Measurements from ENCODE around the gene LIMK1. TPM values are rescaled to one million over a fixed set of nuclear protein-coding genes. Genes with fewer than 3 reads are reported as not detected.

The LIMK1 gene
- polyA plus RNA-seq, 2 of the 4 experiments (the other 2 are of a cell fraction), result 17.6 to 28.9 TPM

DNA sequence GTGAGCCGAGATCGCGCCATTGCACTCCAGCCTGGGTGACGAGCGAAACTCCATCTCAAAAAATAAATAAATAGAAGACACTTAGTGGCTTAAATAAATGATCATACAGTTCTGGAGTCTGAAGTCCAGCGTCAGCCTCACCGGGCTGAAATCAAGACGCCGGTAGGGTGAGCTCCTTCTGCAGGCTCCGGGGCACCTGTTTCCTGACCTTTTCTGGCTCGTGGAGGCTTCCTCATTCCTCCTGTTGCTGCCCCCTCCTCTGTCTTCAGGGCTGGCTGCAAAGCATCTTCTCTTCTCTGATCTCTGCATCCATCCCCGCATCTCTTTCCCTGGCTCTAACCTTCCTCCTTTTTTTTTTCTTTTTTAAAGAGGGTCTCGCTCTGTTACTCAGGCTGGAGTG is 32.8 kb downstream of the LIMK1 start (continued):
- TF ChIP-seq PHF8 (IDR thresholded peaks at IDR 0.05; ENCODE audit: borderline replicate concordance, low read depth) (no peak), ZSCAN20 (CRISPR knock-in tag; IDR thresholded peaks at IDR 0.05) (no peak)

DNA sequence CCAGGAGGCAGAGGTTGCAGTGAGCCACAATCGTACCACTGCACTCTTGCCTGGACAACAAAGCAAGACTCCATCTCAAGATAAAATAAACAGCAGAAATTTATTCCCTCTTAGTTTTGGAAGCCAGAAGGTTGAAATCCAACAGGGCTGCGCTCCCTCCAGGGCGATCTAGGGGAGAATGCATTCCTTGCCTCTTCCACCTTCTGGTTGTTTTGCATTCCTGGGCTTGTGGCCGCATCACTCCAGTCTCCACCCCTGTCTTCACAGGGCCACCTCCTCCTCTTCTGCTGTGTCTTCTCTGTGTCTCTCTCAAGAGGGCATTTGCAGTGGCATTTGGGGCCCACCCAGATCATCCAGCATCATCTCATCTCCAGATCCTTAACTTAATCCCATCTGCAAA is 36.2 kb downstream of the LIMK1 start:
- ChIA-PET CTCF (interaction anchor here (0.6 to 1.6 kb wide), 3 partner anchors 11 to 52 kb away, joined by 3 to 4 read pairs (median 3); no protein-coding TSS in a partner anchor), POLR2A (no interaction called here)
- H3K9me3 ChIP-seq, result no peaks in the 10 kb centered on the region
- ATAC-seq, result no peak
- H3K4me1 ChIP-seq, result no peaks in the 10 kb centered on the region
- TF ChIP-seq NFE2L2 (conservative IDR thresholded peaks at IDR 0.05; ENCODE audit: low read length) (no peak), CHD2 (IDR thresholded peaks at IDR 0.05; ENCODE audit: low read length, partially characterized antibody) (no peak), SMC3 (IDR thresholded peaks at IDR 0.05) (no peak), TP53 (CRISPR knock-in tag; IDR thresholded peaks at IDR 0.05) (no peak), MYC (IDR thresholded peaks at IDR 0.05; ENCODE audit: borderline replicate concordance, low read length) (no peak), RARB (CRISPR knock-in tag; IDR thresholded peaks at IDR 0.05) (no peak), POLR2A (IDR thresholded peaks at IDR 0.05; ENCODE audit: low read length) (no peak), EHF (CRISPR knock-in tag; IDR thresholded peaks at IDR 0.05) (no peak), NR3C1 (IDR thresholded peaks at IDR 0.05) (no peak), POLR2AphosphoS2 (conservative IDR thresholded peaks at IDR 0.05; ENCODE audit: low read length) (no peak), MAFK (IDR thresholded peaks at IDR 0.05; ENCODE audit: partially characterized antibody) (no peak), JUNB (IDR thresholded peaks at IDR 0.05) (no peak), ZC3H11A (IDR thresholded peaks at IDR 0.05) (no peak)
- TF ChIP-seq, protein P1, sequence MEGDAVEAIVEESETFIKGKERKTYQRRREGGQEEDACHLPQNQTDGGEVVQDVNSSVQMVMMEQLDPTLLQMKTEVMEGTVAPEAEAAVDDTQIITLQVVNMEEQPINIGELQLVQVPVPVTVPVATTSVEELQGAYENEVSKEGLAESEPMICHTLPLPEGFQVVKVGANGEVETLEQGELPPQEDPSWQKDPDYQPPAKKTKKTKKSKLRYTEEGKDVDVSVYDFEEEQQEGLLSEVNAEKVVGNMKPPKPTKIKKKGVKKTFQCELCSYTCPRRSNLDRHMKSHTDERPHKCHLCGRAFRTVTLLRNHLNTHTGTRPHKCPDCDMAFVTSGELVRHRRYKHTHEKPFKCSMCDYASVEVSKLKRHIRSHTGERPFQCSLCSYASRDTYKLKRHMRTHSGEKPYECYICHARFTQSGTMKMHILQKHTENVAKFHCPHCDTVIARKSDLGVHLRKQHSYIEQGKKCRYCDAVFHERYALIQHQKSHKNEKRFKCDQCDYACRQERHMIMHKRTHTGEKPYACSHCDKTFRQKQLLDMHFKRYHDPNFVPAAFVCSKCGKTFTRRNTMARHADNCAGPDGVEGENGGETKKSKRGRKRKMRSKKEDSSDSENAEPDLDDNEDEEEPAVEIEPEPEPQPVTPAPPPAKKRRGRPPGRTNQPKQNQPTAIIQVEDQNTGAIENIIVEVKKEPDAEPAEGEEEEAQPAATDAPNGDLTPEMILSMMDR (IDR thresholded peaks at IDR 0.05), result no peak
- TF ChIP-seq, protein P2, sequence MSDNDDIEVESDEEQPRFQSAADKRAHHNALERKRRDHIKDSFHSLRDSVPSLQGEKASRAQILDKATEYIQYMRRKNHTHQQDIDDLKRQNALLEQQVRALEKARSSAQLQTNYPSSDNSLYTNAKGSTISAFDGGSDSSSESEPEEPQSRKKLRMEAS (IDR thresholded peaks at IDR 0.05), result no peak
- TF ChIP-seq, protein P3, sequence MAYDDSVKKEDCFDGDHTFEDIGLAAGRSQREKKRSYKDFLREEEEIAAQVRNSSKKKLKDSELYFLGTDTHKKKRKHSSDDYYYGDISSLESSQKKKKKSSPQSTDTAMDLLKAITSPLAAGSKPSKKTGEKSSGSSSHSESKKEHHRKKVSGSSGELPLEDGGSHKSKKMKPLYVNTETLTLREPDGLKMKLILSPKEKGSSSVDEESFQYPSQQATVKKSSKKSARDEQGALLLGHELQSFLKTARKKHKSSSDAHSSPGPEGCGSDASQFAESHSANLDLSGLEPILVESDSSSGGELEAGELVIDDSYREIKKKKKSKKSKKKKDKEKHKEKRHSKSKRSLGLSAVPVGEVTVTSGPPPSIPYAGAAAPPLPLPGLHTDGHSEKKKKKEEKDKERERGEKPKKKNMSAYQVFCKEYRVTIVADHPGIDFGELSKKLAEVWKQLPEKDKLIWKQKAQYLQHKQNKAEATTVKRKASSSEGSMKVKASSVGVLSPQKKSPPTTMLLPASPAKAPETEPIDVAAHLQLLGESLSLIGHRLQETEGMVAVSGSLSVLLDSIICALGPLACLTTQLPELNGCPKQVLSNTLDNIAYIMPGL (CRISPR knock-in tag; IDR thresholded peaks at IDR 0.05; ENCODE audit: borderline replicate concordance), result no peak
- TF ChIP-seq, protein P4, sequence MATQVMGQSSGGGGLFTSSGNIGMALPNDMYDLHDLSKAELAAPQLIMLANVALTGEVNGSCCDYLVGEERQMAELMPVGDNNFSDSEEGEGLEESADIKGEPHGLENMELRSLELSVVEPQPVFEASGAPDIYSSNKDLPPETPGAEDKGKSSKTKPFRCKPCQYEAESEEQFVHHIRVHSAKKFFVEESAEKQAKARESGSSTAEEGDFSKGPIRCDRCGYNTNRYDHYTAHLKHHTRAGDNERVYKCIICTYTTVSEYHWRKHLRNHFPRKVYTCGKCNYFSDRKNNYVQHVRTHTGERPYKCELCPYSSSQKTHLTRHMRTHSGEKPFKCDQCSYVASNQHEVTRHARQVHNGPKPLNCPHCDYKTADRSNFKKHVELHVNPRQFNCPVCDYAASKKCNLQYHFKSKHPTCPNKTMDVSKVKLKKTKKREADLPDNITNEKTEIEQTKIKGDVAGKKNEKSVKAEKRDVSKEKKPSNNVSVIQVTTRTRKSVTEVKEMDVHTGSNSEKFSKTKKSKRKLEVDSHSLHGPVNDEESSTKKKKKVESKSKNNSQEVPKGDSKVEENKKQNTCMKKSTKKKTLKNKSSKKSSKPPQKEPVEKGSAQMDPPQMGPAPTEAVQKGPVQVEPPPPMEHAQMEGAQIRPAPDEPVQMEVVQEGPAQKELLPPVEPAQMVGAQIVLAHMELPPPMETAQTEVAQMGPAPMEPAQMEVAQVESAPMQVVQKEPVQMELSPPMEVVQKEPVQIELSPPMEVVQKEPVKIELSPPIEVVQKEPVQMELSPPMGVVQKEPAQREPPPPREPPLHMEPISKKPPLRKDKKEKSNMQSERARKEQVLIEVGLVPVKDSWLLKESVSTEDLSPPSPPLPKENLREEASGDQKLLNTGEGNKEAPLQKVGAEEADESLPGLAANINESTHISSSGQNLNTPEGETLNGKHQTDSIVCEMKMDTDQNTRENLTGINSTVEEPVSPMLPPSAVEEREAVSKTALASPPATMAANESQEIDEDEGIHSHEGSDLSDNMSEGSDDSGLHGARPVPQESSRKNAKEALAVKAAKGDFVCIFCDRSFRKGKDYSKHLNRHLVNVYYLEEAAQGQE (IDR thresholded peaks at IDR 0.05), result no peak
- H3K4me2 ChIP-seq, result no peak overlapping the region
- no peak for FAIRE-seq
- H3K4me3 ChIP-seq, result no peak overlapping the region
- no peak overlapping the region for H3K27ac ChIP-seq
- 97% methylated on average over 4 of the region's 4 CpGs for WGBS (ENCODE audit: missing lambda C conversion rate)
- no peak for DNase-seq (ENCODE audit: low read depth in 1 of 2, low spot score in 1 of 2)
